ENCODE results near the gene DNAH17. TPM values are rescaled to one million over a fixed set of nuclear protein-coding genes. Genes with fewer than 3 reads are reported as not detected.

Gene DNAH17
- total RNA-seq, 2 donors from 2014 or later: 0.04 TPM; not detected in 1

DNA sequence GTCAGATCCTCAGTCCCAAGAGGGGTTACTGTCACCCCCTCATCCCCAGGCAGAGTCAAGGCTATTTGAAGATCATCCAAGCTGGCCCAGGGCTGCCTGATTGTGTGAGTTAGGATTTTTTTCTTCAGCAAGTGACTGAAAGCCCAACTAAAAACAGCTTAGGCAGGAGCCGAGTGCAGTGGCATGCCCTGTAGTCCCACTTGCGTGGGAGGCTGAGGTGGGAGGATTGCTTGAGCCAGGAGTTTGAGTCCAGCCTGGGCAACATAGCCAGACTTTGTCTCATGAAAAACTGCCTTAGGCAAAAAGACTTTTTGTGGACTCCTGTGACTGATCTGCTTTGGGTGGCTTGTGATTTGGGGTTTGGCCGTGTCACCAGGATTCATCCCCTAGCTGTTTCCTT, 178.8 kb downstream of the DNAH17 start:
- H3K4me1 ChIP-seq: peaks cover 0 to 36% of the 10 kb centered on the region in 2 donors
- DNase-seq (ENCODE audit: low spot score): no peak
- no peak overlapping the region for H3K4me3 ChIP-seq
- H3K36me3 ChIP-seq: peaks cover 38% of the 10 kb centered on the region
- no peaks in the 10 kb centered on the region for H3K9me3 ChIP-seq
- no peaks in the 10 kb centered on the region for H3K27me3 ChIP-seq
- H3K27ac ChIP-seq: peak overlapping the region; percentile 83 to 91
- TF ChIP-seq, protein P1, sequence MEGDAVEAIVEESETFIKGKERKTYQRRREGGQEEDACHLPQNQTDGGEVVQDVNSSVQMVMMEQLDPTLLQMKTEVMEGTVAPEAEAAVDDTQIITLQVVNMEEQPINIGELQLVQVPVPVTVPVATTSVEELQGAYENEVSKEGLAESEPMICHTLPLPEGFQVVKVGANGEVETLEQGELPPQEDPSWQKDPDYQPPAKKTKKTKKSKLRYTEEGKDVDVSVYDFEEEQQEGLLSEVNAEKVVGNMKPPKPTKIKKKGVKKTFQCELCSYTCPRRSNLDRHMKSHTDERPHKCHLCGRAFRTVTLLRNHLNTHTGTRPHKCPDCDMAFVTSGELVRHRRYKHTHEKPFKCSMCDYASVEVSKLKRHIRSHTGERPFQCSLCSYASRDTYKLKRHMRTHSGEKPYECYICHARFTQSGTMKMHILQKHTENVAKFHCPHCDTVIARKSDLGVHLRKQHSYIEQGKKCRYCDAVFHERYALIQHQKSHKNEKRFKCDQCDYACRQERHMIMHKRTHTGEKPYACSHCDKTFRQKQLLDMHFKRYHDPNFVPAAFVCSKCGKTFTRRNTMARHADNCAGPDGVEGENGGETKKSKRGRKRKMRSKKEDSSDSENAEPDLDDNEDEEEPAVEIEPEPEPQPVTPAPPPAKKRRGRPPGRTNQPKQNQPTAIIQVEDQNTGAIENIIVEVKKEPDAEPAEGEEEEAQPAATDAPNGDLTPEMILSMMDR (IDR thresholded peaks at IDR 0.05): no peak

DNA sequence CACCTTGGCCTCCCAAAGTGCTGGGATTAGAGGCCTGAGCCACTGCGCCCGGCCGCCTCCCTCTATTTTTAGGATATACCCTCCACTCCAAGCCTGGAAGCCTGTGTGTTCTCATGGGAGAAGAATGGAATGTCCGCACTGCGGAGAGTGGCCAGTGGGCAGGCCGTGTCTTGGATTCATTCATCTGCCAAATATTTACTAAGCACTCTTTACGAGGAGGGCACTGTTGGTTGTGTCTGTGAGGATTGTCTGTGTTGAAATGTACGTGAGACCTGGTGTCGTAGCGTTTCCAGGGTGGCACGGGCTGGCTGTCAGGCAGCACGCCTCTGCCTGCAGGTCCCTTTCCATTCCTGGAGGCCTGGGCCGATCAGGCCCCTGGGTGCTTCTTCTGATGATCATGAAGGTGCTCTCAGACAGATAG, 179.5 kb downstream of the DNAH17 start:
- peaks cover 0 to 36% of the 10 kb centered on the region in 2 donors for H3K4me1 ChIP-seq
- no peak overlapping the region for H3K4me3 ChIP-seq
- H3K27me3 ChIP-seq: no peaks in the 10 kb centered on the region
- H3K36me3 ChIP-seq: peaks cover 33% of the 10 kb centered on the region
- TF ChIP-seq, protein P1 (IDR thresholded peaks at IDR 0.05): no peak
- no peak for DNase-seq (ENCODE audit: low spot score)
- peak overlapping the region; percentile 83 to 91 for H3K27ac ChIP-seq
- H3K9me3 ChIP-seq: no peaks in the 10 kb centered on the region

DNA sequence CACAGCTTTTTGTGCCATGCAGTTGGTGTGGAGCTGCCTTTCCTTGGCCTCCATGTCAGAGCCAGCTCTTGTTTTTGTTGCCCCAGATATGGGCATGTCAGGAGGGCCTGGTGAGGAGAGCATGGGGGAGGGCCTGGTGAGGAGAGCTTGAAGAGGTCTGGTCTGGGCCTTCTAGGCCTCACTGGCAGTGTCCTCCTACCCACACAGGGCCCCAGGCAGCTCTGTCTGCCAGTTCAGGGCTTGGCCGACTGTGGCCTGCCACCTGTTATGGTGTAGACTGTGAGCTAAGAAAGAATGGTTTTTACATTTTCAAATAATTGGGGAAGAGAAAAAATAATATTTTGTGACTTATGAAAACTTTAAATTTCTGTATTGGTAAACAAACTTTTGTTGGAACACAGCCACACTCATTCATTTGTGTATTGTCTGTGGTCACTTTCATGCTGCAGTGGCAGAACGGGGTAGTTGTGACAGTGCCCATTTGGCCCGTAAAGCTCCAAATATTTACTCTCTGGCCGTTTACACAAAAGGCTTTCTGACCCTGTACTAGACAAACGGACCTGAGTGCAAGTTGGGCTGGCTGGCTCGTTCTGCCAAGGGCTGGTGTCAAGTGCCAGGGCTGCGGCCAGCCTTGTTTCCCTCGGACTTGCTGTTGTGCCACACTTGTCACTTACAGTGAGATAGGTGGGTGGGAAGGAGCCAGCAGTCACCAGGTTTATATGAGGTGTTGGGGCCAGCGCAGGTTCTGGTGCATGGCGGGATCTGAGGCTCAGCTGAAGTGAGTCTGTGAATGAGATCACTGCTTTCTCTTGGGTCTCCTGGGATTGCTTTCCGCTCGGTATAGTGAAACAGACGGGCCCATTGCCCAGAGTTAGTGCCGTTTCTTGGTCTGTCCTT, 180.5 kb downstream of the DNAH17 start:
- DNase-seq (ENCODE audit: low spot score): no peak
- Histone ChIP-seq H3K4me1 (peaks cover 0 to 38% of the 10 kb centered on the region in 2 donors), H3K27me3 (no peaks in the 10 kb centered on the region), H3K27ac (peak overlapping the region; percentile 83 to 91), H3K36me3 (peaks cover 29% of the 10 kb centered on the region), H3K4me3 (no peak overlapping the region), H3K9me3 (no peaks in the 10 kb centered on the region)
- TF ChIP-seq, protein P1 (IDR thresholded peaks at IDR 0.05): no peak

DNA sequence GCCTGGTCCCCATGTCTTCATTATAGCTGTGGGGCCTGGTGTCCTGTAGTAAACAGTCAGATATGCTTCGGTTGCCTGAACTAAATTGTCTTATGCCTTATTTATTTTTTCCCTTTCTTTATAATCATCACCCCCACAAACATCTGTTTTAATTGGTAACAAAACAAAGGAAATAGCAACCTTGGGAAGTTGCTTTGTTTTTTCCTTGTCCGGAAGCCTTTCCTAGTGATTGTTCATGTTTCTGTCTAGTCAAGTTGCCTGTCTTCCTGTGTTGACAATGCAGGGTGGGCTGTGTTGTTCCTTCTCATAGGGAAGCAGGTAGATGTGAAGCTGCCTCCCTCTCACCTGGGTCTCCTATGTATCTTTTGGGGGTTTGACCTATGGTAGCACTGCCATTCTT, 182.0 kb downstream of the DNAH17 start:
- H3K4me1 ChIP-seq: peaks cover 0 to 53% of the 10 kb centered on the region in 2 donors
- TF ChIP-seq, protein P1 (IDR thresholded peaks at IDR 0.05): no peak
- no peak for DNase-seq (ENCODE audit: low spot score)
- no peaks in the 10 kb centered on the region for H3K27me3 ChIP-seq
- H3K4me3 ChIP-seq: no peak overlapping the region
- no peaks in the 10 kb centered on the region for H3K9me3 ChIP-seq
- H3K36me3 ChIP-seq: peaks cover 21% of the 10 kb centered on the region
- H3K27ac ChIP-seq: peak overlapping the region in 1 of 2 donors; percentile 29

DNA sequence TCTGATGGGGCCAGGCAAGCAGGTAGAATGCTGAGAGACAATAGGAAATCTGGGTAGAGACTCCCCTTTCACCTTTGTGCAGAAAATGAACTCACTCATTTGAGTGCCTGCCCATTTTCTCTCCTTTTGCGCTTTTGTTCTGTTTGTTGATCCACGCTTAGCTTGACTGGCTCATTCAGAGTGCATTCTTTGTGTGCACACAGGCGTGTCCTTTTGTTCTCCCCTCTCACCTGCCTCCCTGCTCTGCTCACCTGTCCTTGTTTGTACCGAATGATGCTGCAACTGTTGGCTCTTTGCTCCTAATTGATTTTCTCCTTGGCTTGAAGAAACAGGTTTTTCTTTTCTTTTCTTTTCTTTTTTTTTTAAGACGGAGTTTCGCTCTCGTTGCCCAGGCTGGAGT, 183.0 kb downstream of the DNAH17 start:
- TF ChIP-seq, protein P1 (IDR thresholded peaks at IDR 0.05): no peak
- Histone ChIP-seq H3K36me3 (peaks cover 12% of the 10 kb centered on the region), H3K4me1 (peaks cover 0 to 61% of the 10 kb centered on the region in 2 donors), H3K27me3 (no peaks in the 10 kb centered on the region), H3K9me3 (no peaks in the 10 kb centered on the region), H3K4me3 (no peak overlapping the region), H3K27ac (no peak overlapping the region)
- no peak for DNase-seq (ENCODE audit: low spot score)

Data from right atrium auricular region (tissue), 2 donors.